Central memory CD8-positive, alpha-beta T cell (primary cell): ENCODE measurements around the gene STYXL1.

Experiments
- ATAC-seq: fragments of 150-1000 bp; cut with Tn5 transposase; replicated peaks from 2 replicates; pipeline ENCODE4 v1.10.0; 2022; ENCODE audit warnings: mild to moderate bottlenecking, moderate FRiP score, moderate number of reproducible peaks; ENCODE audit not compliant: poor library complexity, severe bottlenecking; ENCODE audit errors: extremely low read depth
- DNase-seq, 2 donors: peaks; one replicate each; pipeline ENCODE4 v3.0.0; 2021; ENCODE audit warnings: low spot score in 2 of 2
- H3K27ac Mint-ChIP-seq: one replicate; pipeline ENCODE4 v1.8.0; 2022; ENCODE audit warnings: low read depth, mild to moderate bottlenecking, moderate library complexity, mixed read lengths
- H3K27me3 Mint-ChIP-seq: one replicate; pipeline ENCODE4 v1.8.0; 2022; ENCODE audit warnings: mixed read lengths
- H3K36me3 Mint-ChIP-seq: one replicate; pipeline ENCODE4 v1.8.0; 2022; ENCODE audit warnings: mild to moderate bottlenecking, moderate library complexity, mixed read lengths; ENCODE audit not compliant: insufficient read depth
- H3K4me1 Mint-ChIP-seq: one replicate; pipeline ENCODE4 v1.8.0; 2022; ENCODE audit warnings: mixed read lengths
- H3K4me3 Mint-ChIP-seq: one replicate; pipeline ENCODE4 v1.8.0; 2022; ENCODE audit warnings: mild to moderate bottlenecking, moderate library complexity, mixed read lengths
- H3K9me3 Mint-ChIP-seq: one replicate; pipeline ENCODE4 v1.8.0; 2022; ENCODE audit warnings: mixed read lengths

STYXL1 gene

DNA sequence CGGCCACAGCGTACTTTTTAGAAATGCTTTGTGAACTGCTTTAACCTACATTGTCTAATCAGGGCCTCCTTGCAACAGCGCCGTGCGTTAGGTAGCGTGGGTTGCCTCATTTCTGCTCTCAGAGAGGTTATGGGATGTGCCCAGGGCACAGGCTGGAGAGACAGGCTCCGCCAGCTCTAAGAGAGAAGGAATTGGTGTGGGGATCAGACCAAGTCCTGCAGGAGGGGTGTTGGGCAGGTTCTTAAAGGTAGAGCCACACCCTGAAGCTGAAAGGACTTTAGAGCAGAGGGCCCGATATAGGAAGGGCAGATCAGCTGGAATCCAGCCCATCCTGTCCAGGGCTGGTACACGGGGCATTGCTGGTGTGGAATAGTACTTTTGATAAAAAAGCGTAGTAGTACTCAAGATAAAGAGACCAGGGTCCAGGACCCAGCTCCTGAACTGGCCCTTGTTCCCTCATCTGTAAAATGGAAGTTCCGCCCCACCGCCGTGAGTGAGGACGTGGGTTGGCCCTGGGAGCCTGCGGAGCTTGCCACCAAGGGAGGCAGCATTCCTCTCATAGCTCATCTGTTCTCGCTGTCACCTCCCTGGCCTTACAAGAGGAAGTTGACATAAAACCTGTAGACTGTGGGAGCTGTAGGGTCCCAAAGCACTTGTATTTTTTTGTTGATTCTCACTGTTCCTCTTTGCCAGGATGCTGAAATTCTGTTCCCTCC, 90.6 kb downstream of the STYXL1 start:
- Mint-ChIP-seq H3K36me3 (peaks cover 20% of the 10 kb centered on the region), H3K4me1 (peaks cover 4% of the 10 kb centered on the region), H3K4me3 (no peak overlapping the region), H3K27ac (no peak overlapping the region), H3K9me3 (no peaks in the 10 kb centered on the region), H3K27me3 (no peaks in the 10 kb centered on the region)
- ATAC-seq, result no peak
- no peak for DNase-seq

DNA sequence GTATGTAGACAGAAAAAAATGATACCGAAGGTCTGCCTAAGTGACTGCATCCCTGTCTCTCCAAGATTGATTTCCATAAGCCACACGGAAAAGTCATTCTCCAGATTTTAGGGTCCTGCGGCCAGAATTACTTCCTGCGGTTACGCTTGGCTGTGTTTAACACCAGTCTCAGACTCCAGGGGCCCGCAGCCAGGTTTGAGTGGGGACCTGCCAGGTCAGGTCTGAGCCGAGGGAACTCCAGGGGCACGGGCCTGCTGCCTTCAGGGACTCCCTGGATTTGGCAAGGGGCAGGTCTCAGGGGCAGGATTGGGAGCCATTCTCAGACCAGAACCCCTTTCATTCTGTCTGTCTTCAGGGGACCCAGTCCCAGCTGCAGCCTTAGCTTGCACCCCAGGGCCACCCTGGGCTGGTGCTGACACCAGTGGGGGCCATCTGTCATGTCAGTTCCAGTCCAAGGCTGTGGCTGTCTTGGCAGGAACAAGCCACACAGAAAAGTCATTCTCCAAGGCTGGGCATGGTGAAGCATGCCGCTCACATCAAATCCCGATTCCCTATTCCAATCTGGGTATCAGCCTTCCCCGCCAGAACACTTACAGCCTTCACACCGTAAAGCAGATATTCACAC, 92.4 kb downstream of the STYXL1 start:
- Mint-ChIP-seq H3K4me3 (no peak overlapping the region), H3K9me3 (no peaks in the 10 kb centered on the region), H3K27me3 (no peaks in the 10 kb centered on the region), H3K27ac (no peak overlapping the region), H3K4me1 (peaks cover 4% of the 10 kb centered on the region), H3K36me3 (peaks cover 20% of the 10 kb centered on the region)
- DNase-seq (no peak), ATAC-seq (no peak)

DNA sequence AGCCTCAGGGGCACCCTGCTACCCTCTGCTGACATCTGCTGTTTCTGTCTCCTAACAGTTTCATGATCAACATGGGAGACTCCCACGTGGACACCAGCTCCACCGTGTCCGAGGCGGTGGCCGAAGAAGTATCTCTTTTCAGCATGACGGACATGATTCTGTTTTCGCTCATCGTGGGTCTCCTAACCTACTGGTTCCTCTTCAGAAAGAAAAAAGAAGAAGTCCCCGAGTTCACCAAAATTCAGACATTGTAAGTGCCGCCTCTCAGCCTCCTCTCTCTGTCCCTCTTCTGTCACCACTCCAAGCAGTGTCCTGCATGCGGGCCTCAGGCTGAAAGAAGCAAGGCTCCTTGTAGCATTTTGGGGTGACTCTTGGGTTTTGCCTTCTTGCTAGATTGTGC, 93.9 kb downstream of the STYXL1 start:
- no peaks in the 10 kb centered on the region for H3K27me3 Mint-ChIP-seq
- peaks cover 4% of the 10 kb centered on the region for H3K4me1 Mint-ChIP-seq
- no peak overlapping the region for H3K4me3 Mint-ChIP-seq
- ATAC-seq (no peak), DNase-seq (no peak)
- no peaks in the 10 kb centered on the region for H3K9me3 Mint-ChIP-seq
- H3K36me3 Mint-ChIP-seq, result peaks cover 17% of the 10 kb centered on the region
- no peak overlapping the region for H3K27ac Mint-ChIP-seq

DNA sequence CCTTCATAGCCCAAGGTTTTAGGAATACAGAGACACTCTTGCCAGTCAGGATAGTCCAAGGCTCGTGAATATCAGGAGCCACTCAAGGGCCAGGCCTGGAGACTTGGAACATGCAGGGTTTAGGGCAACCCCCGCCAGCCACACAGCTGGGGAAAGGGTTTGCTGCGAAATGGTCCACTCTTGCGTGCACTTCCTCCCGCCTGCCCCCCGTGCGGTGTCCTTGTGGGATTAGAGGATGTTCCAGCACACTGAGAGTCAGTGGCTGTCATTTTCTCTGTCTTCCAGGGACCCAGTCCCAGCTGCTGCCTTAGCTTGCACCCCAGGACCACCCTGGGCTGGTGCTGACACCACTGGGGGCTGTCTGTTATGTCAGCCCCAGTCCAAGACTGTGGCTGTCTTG, 94.4 kb downstream of the STYXL1 start:
- Mint-ChIP-seq H3K27ac (no peak overlapping the region), H3K4me3 (no peak overlapping the region), H3K36me3 (peaks cover 15% of the 10 kb centered on the region), H3K27me3 (no peaks in the 10 kb centered on the region), H3K4me1 (peaks cover 8% of the 10 kb centered on the region), H3K9me3 (no peaks in the 10 kb centered on the region)
- DNase-seq, result no peak
- ATAC-seq, result no peak

DNA sequence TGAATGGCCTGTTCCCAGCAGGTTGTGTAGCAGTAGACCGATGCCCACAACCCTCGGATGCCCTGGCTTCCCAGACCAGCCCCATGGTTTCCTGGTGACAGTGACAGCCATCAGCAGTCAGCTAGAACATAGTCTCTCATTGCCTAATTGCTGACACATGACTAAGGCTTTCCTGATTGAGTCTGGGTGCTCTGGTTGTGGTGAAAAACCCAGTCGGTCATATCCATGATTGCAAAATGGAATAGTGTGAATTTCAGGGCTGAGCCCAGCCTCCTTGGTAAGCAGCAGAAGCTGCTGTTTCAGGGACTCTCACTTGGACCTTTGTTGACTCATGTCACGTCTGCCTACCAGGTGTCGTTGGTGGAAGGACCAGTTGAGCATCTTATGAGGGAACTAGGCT, 96.3 kb downstream of the STYXL1 start:
- Mint-ChIP-seq H3K4me3 (no peak overlapping the region), H3K27ac (no peak overlapping the region), H3K27me3 (no peaks in the 10 kb centered on the region), H3K4me1 (peaks cover 13% of the 10 kb centered on the region), H3K9me3 (no peaks in the 10 kb centered on the region), H3K36me3 (peaks cover 14% of the 10 kb centered on the region)
- no peak for DNase-seq
- ATAC-seq, result no peak

DNA sequence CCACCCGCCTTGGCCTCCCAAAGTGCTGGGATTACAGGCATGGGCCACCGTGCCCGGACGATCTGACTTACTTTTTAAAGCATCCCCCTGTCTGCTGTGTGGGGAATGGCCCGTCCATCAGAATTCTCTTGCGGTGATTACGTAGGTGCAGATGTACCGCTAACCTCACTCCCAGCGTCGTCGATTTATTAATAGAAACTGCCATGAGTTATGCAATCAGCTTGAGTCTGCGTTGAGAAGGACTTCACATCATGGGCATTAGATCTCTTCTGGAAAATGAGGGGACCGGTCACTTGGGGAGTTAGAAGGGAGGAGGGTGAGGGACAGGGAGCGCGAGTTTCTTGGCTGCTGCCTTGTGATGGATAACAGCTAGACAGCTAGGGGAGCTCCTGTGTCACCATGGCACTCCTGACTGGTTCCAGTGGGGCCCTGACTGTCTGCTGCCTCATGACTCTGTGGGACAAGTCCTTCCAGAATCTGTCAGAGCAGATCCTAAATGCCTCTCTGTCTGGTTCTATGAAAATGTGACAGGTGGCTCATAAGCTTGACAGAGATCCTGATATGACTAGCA, 97.6 kb downstream of the STYXL1 start:
- ATAC-seq (no peak), DNase-seq (no peak)
- H3K4me1 Mint-ChIP-seq, result peaks cover 21% of the 10 kb centered on the region
- H3K9me3 Mint-ChIP-seq, result no peaks in the 10 kb centered on the region
- H3K4me3 Mint-ChIP-seq, result no peak overlapping the region
- no peak overlapping the region for H3K27ac Mint-ChIP-seq
- peaks cover 10% of the 10 kb centered on the region for H3K36me3 Mint-ChIP-seq
- no peaks in the 10 kb centered on the region for H3K27me3 Mint-ChIP-seq

DNA sequence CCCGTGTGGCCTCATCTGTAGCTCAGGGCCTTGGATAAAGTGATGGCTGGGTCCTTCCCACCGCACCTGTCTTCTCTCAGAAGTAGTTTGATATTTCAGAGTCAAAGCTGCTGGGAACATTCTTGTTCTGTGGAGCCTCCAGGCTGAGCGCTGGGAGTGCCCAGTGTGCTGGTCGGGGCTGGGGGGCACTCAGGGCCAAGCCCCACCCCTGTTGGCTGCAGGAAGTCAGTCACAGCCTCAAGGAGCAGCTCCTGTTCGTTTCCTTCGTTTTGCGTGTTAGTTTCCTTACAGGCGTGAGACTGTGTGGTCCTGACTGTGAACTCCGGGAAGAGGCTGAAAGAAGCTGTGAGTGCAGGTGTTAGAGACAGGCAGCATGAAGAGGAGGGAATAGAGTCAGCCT, 99.6 kb downstream of the STYXL1 start:
- Mint-ChIP-seq H3K4me3 (no peak overlapping the region), H3K36me3 (peaks cover 3% of the 10 kb centered on the region)
- ATAC-seq, result no peak

More for the DNA sequence above, 99.6 kb downstream of the STYXL1 start:
- Mint-ChIP-seq H3K9me3 (no peaks in the 10 kb centered on the region), H3K4me1 (peaks cover 25% of the 10 kb centered on the region), H3K27me3 (no peaks in the 10 kb centered on the region), H3K27ac (no peak overlapping the region)
- no peak for DNase-seq
